ENCODE data around the gene KLK14.

Gene KLK14

GRCh38 chr19:51071095-51071405, 11.6 kb downstream of the KLK14 start:
- H3K4me1 ChIP-seq (ENCODE audit: control insufficient read depth, insufficient read depth, low read length), result no peaks in the 10 kb centered on the region
- no peak overlapping the region for H3K4me3 ChIP-seq (ENCODE audit: insufficient read depth, low read depth, low read length)
- WGBS, 2 experiments, result 90 to 92% methylated on average over 4 of the region's 4 CpGs
- H3K9me3 ChIP-seq (ENCODE audit: control insufficient read depth, low read length), result no peaks in the 10 kb centered on the region
- H3K27me3 ChIP-seq (ENCODE audit: control insufficient read depth, insufficient read depth, low read length, poor library complexity, severe bottlenecking), result peaks cover 4% of the 10 kb centered on the region
- no peak overlapping the region for H3K27ac ChIP-seq (ENCODE audit: insufficient read depth, low read depth, low read length, poor library complexity, severe bottlenecking)
- H3K36me3 ChIP-seq (ENCODE audit: control insufficient read depth, insufficient read depth, low read length), result no peaks in the 10 kb centered on the region

DNA sequence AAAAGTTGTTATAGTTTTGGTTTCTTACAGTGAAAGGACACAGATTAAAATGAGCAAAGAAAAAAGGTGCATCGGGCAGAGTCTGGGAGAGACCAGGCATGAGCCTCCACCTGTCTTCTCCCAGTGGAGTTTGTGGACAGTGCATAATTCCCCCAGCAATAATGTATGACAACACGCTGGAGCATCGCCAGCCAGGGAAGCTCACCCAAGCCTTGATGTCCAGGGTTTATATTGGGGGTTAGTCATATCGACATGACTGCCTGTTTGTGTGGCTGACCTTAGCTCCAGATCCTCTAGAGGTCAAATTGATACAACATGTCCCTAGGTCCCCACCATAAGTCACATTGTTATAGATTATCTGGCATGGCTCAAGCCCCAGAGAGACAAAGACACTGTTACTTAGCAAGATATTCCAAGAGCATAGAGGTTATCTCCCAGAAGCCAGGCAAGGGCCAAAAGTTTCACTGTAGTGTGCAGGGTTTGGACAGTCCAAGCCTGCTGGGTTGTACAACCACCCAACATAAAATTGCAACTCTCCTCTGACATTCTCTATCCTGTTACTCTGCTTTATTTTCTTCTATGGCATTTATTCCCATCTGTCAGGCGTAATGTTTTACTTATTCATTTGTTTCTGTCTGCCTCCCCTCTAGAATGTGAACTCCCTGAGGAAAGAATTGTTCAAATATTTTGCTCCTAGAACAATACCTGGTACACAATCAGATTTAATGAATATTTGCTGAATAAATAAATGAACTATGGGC, 12.2 kb downstream of the KLK14 start:
- H3K27ac ChIP-seq (ENCODE audit: insufficient read depth, low read depth, low read length, poor library complexity, severe bottlenecking), result no peak overlapping the region
- no peaks in the 10 kb centered on the region for H3K36me3 ChIP-seq (ENCODE audit: control insufficient read depth, insufficient read depth, low read length)
- H3K4me1 ChIP-seq (ENCODE audit: control insufficient read depth, insufficient read depth, low read length), result no peaks in the 10 kb centered on the region
- H3K27me3 ChIP-seq (ENCODE audit: control insufficient read depth, insufficient read depth, low read length, poor library complexity, severe bottlenecking), result peaks cover 9% of the 10 kb centered on the region
- WGBS, 2 experiments, result 90 to 91% methylated on average over 5 of the region's 5 CpGs
- no peaks in the 10 kb centered on the region for H3K9me3 ChIP-seq (ENCODE audit: control insufficient read depth, low read length)
- no peak overlapping the region for H3K4me3 ChIP-seq (ENCODE audit: insufficient read depth, low read depth, low read length)

DNA sequence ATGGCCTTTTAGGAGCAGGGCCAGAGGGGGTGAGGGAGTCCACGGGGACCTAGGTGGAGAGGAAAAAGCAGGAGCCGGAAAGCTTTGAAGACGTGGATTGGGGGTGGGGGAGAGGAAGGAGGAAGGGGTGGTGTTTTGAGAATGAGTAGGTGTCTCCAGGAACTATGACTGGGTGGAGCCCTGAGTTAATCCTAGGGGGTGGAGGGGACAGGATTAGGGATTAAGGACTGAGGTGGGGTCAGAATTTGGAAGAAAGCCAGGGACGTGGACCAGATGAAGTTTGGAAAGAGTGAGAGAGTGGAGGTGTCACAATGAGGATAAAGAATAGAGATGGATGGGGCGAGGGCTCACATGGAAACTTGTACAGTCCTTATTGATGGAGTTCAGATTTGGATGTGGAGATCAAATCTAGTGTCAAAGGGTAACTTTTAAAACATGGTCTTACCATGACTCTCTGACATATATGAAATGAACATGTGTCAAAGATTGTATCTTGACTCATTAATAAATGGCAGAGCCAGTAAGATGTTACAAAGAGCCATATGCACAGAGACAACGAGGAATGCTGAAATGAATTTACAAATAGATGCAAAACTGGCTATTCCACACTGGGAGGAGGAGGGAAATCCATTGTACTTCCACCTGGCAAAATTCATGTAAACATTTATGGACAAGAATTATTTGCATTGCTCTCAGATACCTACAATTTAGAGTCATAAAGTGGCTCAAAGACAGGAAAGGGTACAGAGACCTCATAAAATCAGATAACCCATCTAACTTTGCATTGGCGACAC, 16.1 kb downstream of the KLK14 start:
- H3K36me3 ChIP-seq (ENCODE audit: control insufficient read depth, insufficient read depth, low read length), result no peaks in the 10 kb centered on the region
- H3K4me1 ChIP-seq (ENCODE audit: control insufficient read depth, insufficient read depth, low read length), result no peaks in the 10 kb centered on the region
- H3K9me3 ChIP-seq (ENCODE audit: control insufficient read depth, low read length), result no peaks in the 10 kb centered on the region
- H3K4me3 ChIP-seq (ENCODE audit: insufficient read depth, low read depth, low read length), result no peak overlapping the region
- peaks cover 25% of the 10 kb centered on the region for H3K27me3 ChIP-seq (ENCODE audit: control insufficient read depth, insufficient read depth, low read length, poor library complexity, severe bottlenecking)
- H3K27ac ChIP-seq (ENCODE audit: insufficient read depth, low read depth, low read length, poor library complexity, severe bottlenecking), result no peak overlapping the region
- 87% methylated on average over 7 of the region's 7 CpGs for WGBS, 2 experiments

DNA sequence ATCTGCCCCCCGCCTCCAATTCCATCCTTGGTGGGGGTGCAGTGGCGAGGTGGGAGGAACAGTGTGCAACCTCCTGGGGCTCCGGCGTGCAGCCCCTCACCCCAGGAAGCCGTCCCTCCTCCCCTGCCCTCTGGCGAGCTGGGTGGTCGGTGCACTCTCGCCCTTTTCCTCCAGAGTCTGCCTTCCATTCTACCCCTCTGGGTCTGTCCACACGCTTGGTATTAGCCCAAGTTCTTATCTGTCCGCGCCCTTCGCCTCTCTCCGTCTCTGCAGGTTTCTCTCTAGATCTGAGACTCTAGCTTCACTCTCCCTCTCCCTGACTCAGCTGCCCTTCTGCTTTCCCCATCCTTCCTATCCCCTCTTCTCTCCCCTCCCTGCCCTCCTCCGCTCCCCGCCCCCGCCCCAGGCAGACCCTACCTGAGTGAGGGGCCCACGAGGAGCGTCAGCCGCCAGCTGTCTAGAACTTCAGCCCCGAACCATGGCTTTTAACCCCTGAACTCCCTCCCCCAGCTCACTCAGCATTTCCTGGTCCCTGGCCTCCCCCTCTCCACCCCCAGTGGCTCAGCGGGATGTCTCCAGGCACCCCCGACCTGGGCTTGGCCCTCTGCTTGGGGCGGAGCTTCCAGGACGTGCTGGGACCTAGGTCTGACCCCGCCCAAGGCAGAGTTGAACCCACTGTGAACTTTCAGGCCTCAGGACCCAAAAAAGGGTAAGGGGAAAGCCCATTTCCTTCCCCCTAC, 17.3 kb downstream of the KLK14 start:
- Histone ChIP-seq H3K4me1 (ENCODE audit: control insufficient read depth, insufficient read depth, low read length) (no peaks in the 10 kb centered on the region), H3K9me3 (ENCODE audit: control insufficient read depth, low read length) (no peaks in the 10 kb centered on the region), H3K4me3 (ENCODE audit: insufficient read depth, low read depth, low read length) (no peak overlapping the region), H3K36me3 (ENCODE audit: control insufficient read depth, insufficient read depth, low read length) (no peaks in the 10 kb centered on the region), H3K27me3 (ENCODE audit: control insufficient read depth, insufficient read depth, low read length, poor library complexity, severe bottlenecking) (peaks cover 25% of the 10 kb centered on the region), H3K27ac (ENCODE audit: insufficient read depth, low read depth, low read length, poor library complexity, severe bottlenecking) (no peak overlapping the region)
- WGBS, 2 experiments, result 13% methylated on average over 25 of the region's 25 CpGs

DNA sequence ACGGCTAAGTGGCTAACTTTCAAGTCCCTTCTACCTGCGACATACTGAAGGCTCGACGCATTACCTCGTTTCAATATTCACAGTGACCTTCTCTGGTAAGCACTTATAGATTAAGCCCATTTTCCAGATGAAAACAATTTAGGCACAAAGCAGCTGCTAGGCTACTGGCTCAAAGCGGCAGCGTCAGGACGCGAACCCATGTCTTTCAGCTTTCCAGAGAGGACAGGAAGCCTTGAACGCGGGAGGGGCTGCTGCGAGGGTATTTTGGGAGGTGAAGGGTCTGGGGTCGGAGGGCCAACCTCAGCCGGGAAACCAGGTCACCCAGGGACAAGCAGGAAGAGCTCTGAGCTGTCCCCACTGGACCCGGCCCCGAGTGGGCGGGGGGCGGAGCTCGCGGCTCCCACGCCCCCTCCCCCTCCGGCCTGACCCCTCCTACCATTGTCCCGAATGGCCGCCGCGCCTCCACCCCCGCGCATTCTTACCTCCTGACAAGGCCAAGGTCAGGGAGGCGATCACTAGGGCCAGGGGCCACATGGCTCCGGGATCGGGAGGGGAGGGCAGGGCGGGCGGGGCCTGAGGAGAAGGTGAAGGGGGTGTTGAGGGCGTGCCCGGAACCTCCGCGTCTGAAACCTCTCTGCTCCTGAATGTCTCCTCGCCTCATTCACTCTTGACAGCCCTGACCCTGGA, 18.0 kb downstream of the KLK14 start, which contains the start of gene KLK13:
TSS of gene KLK13 (minus strand) at position 559 of the 687 bp plus-strand sequence. CDS start at position 534, 25 bp downstream.
- Histone ChIP-seq H3K9me3 (ENCODE audit: control insufficient read depth, low read length) (no peaks in the 10 kb centered on the region), H3K36me3 (ENCODE audit: control insufficient read depth, insufficient read depth, low read length) (no peaks in the 10 kb centered on the region), H3K4me3 (ENCODE audit: insufficient read depth, low read depth, low read length) (no peak within 1 kb of the TSS), H3K4me1 (ENCODE audit: control insufficient read depth, insufficient read depth, low read length) (no peaks in the 10 kb centered on the region), H3K27me3 (ENCODE audit: control insufficient read depth, insufficient read depth, low read length, poor library complexity, severe bottlenecking) (peaks cover 25% of the 10 kb centered on the region), H3K27ac (ENCODE audit: insufficient read depth, low read depth, low read length, poor library complexity, severe bottlenecking) (no peak within 1 kb of the TSS)
- WGBS, 2 experiments, result 16 to 18% methylated on average over 37 to 38 of the region's 38 CpGs

DNA sequence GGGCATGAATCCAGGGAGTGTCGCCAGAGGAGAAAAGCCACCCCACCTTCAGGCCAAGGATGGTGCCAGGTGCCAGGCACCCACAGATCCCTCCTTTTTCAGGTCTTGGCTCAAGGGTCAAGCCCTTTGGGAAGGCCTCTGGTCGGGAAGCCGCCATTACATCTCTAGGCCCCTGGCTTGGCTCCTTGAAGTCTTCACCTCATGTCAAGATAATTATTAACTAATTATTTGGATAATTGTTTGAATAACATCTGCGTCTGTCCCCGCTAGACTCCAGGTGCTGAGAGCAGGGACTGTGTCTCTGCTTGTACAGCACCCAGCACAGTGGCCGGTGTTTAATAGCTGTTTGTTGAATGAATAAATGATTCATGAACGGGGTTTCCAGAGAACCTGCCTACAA, 19.0 kb downstream of the KLK14 start:
- Histone ChIP-seq H3K9me3 (ENCODE audit: control insufficient read depth, low read length) (no peaks in the 10 kb centered on the region), H3K4me1 (ENCODE audit: control insufficient read depth, insufficient read depth, low read length) (no peaks in the 10 kb centered on the region), H3K36me3 (ENCODE audit: control insufficient read depth, insufficient read depth, low read length) (no peaks in the 10 kb centered on the region), H3K27me3 (ENCODE audit: control insufficient read depth, insufficient read depth, low read length, poor library complexity, severe bottlenecking) (peaks cover 25% of the 10 kb centered on the region), H3K27ac (ENCODE audit: insufficient read depth, low read depth, low read length, poor library complexity, severe bottlenecking) (no peak overlapping the region), H3K4me3 (ENCODE audit: insufficient read depth, low read depth, low read length) (no peak overlapping the region)
- WGBS, 2 experiments, result 94 to 95% methylated on average over 7 of the region's 7 CpGs

- Histone ChIP-seq H3K27ac (ENCODE audit: insufficient read depth, low read depth, low read length, poor library complexity, severe bottlenecking) (no peak overlapping the region), H3K4me3 (ENCODE audit: insufficient read depth, low read depth, low read length) (no peak overlapping the region), H3K9me3 (ENCODE audit: control insufficient read depth, low read length) (no peaks in the 10 kb centered on the region), H3K36me3 (ENCODE audit: control insufficient read depth, insufficient read depth, low read length) (no peaks in the 10 kb centered on the region), H3K27me3 (ENCODE audit: control insufficient read depth, insufficient read depth, low read length, poor library complexity, severe bottlenecking) (peaks cover 21% of the 10 kb centered on the region), H3K4me1 (ENCODE audit: control insufficient read depth, insufficient read depth, low read length) (no peaks in the 10 kb centered on the region)
- 0% methylated on average over 1 of the region's 1 CpG for WGBS, 2 experiments
Measured at GRCh38 chr19:51060973-51061372, 21.7 kb downstream of the KLK14 start.

DNA sequence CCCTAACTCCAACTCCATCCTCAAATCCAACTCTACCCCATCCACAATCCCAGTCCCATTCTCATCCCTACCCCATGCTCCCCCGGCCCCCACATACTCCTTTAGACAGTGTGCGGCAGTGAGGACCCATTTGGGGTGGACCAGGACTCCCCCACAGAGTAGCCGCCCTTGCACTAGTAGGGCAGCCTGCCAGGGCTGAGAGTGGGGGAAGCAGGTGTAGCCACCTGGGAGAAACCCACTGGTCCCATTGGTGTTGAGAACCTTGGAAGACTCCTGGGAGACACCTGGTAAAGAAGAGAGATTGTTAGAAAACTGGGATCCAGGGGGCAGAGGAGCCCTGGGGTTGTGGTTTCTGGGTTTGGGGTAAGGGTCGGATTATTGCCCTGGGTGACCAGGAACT, 22.4 kb downstream of the KLK14 start:
- Histone ChIP-seq H3K27ac (ENCODE audit: insufficient read depth, low read depth, low read length, poor library complexity, severe bottlenecking) (no peak overlapping the region), H3K4me3 (ENCODE audit: insufficient read depth, low read depth, low read length) (no peak overlapping the region), H3K4me1 (ENCODE audit: control insufficient read depth, insufficient read depth, low read length) (no peaks in the 10 kb centered on the region), H3K36me3 (ENCODE audit: control insufficient read depth, insufficient read depth, low read length) (no peaks in the 10 kb centered on the region), H3K9me3 (ENCODE audit: control insufficient read depth, low read length) (no peaks in the 10 kb centered on the region), H3K27me3 (ENCODE audit: control insufficient read depth, insufficient read depth, low read length, poor library complexity, severe bottlenecking) (peaks cover 14% of the 10 kb centered on the region)
- 69 to 70% methylated on average over 4 of the region's 4 CpGs for WGBS, 2 experiments

- Histone ChIP-seq H3K27me3 (ENCODE audit: control insufficient read depth, insufficient read depth, low read length, poor library complexity, severe bottlenecking) (peaks cover 9% of the 10 kb centered on the region), H3K4me3 (ENCODE audit: insufficient read depth, low read depth, low read length) (no peak overlapping the region), H3K9me3 (ENCODE audit: control insufficient read depth, low read length) (no peaks in the 10 kb centered on the region), H3K4me1 (ENCODE audit: control insufficient read depth, insufficient read depth, low read length) (no peaks in the 10 kb centered on the region), H3K27ac (ENCODE audit: insufficient read depth, low read depth, low read length, poor library complexity, severe bottlenecking) (no peak overlapping the region), H3K36me3 (ENCODE audit: control insufficient read depth, insufficient read depth, low read length) (no peaks in the 10 kb centered on the region)
- WGBS, 2 experiments, result 84 to 94% methylated on average over 5 to 7 of the region's 7 CpGs
Measured at GRCh38 chr19:51059715-51060114, 23.0 kb downstream of the KLK14 start.

- peaks cover 5% of the 10 kb centered on the region for H3K4me1 ChIP-seq (ENCODE audit: control insufficient read depth, insufficient read depth, low read length)
- H3K27me3 ChIP-seq (ENCODE audit: control insufficient read depth, insufficient read depth, low read length, poor library complexity, severe bottlenecking), result no peaks in the 10 kb centered on the region
- H3K4me3 ChIP-seq (ENCODE audit: insufficient read depth, low read depth, low read length), result no peak overlapping the region
- no peaks in the 10 kb centered on the region for H3K36me3 ChIP-seq (ENCODE audit: control insufficient read depth, insufficient read depth, low read length)
- H3K9me3 ChIP-seq (ENCODE audit: control insufficient read depth, low read length), result no peaks in the 10 kb centered on the region
- H3K27ac ChIP-seq (ENCODE audit: insufficient read depth, low read depth, low read length, poor library complexity, severe bottlenecking), result no peak overlapping the region
Measured at GRCh38 chr19:51055866-51056265, 26.8 kb downstream of the KLK14 start.

Measured in ectodermal cell (in vitro differentiated cells).